Measurements from ENCODE around the gene SLC35A4. TPM values are rescaled to one million over a fixed set of nuclear protein-coding genes. Genes with fewer than 3 reads are reported as not detected.
"Not testable (repeated sequence)": the region's sequence is repeated elsewhere in the genome, so short reads cannot be mapped to it uniquely, and the experiment has no call there.

Gene SLC35A4
- polyA plus RNA-seq, 1 donor: 80.1 TPM

- DNase-seq: not testable (repeated sequence)
Measured at GRCh38 chr5:140579188-140579747, 14.6 kb downstream of the SLC35A4 start.

- DNase-seq: no peak
Measured at GRCh38 chr5:140587495-140587894, 22.9 kb downstream of the SLC35A4 start.

GRCh38 chr5:140588311-140589070 lies 23.9 kb downstream of the SLC35A4 start:
- no peak for DNase-seq

GRCh38 chr5:140590861-140591260 lies 26.2 kb downstream of the SLC35A4 start:
- DNase-seq: no peak

GRCh38 chr5:140591747-140592372 lies 27.2 kb downstream of the SLC35A4 start:
- DNase-seq: no peak

GRCh38 chr5:140593070-140593469 lies 28.4 kb downstream of the SLC35A4 start:
- DNase-seq: not testable (repeated sequence)

- DNase-seq: no peak
Measured at GRCh38 chr5:140594169-140594568, 29.5 kb downstream of the SLC35A4 start.

GRCh38 chr5:140595538-140596300 lies 31.1 kb downstream of the SLC35A4 start:
- no peak for DNase-seq

- DNase-seq: no peak
Measured at GRCh38 chr5:140596321-140596741, 31.7 kb downstream of the SLC35A4 start.

GRCh38 chr5:140598836-140599235 lies 34.2 kb downstream of the SLC35A4 start:
- DNase-seq: no peak

GRCh38 chr5:140600096-140600495 lies 35.5 kb downstream of the SLC35A4 start:
- no peak for DNase-seq

- no peak for DNase-seq
Measured at GRCh38 chr5:140602147-140602546, 37.5 kb downstream of the SLC35A4 start.

- DNase-seq: not testable (repeated sequence)
Measured at GRCh38 chr5:140603446-140603698, 38.7 kb downstream of the SLC35A4 start.

- no peak for DNase-seq
Measured at GRCh38 chr5:140603734-140604133, 39.1 kb downstream of the SLC35A4 start.

GRCh38 chr5:140605879-140606278 lies 41.3 kb downstream of the SLC35A4 start:
- DNase-seq: no peak

- DNase-seq: no peak
Measured at GRCh38 chr5:140607031-140607430, 42.4 kb downstream of the SLC35A4 start.

GRCh38 chr5:140608722-140609121 lies 44.1 kb downstream of the SLC35A4 start:
- no peak for DNase-seq

- DNase-seq: no peak
Measured at GRCh38 chr5:140609126-140609525, 44.5 kb downstream of the SLC35A4 start.

GRCh38 chr5:140611020-140611521 lies 46.4 kb downstream of the SLC35A4 start:
- no peak for DNase-seq
